HG03432 (cell line): ENCODE data around the gene RPL6.

Source experiments
- ATAC-seq: cut with Tn5 transposase; IDR thresholded peaks from one replicate; pipeline ENCODE4 v1.9.1; 2021; ENCODE audit warnings: mild to moderate bottlenecking, moderate library complexity; ENCODE audit not compliant: unreplicated experiment

The RPL6 gene

GRCh38 chr12:112381406-112381882 lies 28.0 kb downstream of the RPL6 start:
- peak; percentile 64 for ATAC-seq

DNA sequence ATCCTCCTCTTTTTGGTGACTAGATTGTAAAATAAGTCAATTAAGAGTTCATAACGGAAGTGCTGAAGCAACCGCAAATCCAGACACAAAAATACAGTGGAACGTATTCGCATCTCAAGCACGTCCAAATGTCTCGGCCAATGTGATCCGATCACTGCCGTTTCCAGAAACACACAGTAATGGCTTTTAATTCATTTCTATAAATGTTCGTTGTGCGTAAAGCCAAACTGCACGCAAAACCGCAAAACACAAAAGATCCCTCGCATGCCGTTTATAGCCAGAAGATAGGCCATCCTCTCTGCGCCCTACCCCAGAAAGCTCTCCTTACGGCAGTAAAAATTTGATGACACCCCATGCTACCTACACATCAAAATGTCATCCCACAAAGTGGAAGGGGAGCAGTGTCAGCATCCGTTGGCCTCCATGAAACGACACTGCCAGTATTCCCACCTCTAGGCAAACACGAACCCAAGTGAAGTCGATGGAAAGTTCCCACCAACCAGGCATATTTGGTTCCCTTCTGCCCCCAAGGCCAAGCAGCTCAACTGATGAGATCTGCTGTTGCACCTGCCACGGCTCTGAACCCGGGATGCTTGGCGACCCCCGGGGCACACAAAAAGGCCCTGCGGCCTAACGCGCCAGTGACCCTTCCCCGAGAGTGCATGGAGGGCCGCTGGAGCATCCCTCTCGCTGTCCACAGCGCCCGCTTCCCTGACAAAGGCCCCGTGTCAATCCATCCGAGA lies 28.6 kb downstream of the RPL6 start:
- no peak for ATAC-seq

DNA sequence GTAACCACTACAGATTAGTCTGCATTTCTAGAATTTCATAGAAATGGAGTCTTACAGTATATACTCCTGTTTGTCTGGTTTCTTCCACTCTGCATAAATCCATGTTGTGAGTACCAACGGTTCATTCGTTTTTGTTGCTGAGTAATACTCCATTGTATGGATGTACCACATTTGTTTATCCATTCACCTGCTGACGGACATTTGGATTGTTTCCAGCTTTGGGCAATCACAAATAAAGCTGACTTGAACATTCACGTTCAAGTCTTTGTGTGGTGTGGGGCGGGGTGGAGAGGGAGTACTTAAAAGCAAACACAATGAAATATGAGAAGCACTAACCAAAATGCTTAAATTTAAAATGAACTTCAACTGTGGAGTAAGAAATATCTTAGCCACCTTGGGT lies 34.3 kb downstream of the RPL6 start:
- no peak for ATAC-seq

- no peak for ATAC-seq
Measured at GRCh38 chr12:112374166-112374740, 35.2 kb downstream of the RPL6 start.

DNA sequence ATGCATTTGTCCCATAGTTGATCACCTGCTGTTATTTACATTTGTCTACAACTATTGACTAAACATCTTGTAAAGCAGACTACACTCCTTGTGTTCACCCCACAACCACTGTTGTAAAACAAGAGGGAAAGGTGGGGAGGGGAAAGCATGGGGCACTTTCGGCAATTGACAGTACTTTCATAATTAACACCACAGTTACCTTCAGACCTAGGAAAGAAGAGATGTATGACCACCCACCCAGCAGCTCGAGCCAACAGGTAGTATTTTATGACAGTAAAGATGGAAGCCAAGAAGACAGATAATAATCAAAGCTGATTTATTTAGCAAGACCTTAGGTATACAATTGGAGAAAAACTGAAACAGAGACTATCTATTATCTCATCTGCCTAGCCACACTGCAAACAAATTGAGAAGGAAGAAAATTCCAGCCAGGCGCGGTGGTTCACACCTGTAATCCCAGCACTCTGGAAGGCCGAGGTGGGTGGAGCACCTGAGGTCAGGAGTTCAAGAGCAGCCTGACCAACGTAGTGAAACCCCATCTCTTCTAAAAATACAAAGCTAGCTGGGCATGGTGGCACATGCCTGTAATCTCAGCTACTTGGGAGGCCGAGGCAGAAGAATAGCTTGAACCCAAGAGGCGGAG lies 38.4 kb downstream of the RPL6 start:
- no peak for ATAC-seq

GRCh38 chr12:112370199-112370598 lies 39.2 kb downstream of the RPL6 start:
- no peak for ATAC-seq

- ATAC-seq, result no peak
Measured at GRCh38 chr12:112368856-112369255, 40.5 kb downstream of the RPL6 start.

DNA sequence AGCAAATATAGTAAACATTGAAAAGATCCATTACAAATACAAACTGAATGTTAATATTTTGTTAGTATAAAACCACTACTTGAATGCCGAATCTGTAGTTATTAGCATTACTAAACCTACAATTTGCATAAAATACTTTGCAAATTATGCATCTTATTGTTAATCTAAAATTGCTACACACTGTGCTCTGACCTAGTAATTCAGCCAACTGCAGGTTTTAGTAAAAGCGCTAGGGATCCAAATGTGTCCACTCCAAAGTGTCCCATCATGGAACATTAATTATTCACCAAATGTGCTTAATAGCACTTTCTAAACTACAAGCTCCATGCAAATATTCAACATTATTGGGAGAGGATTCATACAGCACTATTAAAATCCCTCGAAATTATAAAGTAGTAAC lies 41.4 kb downstream of the RPL6 start:
- ATAC-seq, result no peak

GRCh38 chr12:112362310-112362709 lies 47.1 kb downstream of the RPL6 start:
- ATAC-seq, result no peak

- ATAC-seq, result no peak
Measured at GRCh38 chr12:112361271-112361670, 48.1 kb downstream of the RPL6 start.

- ATAC-seq, result no peak
Measured at GRCh38 chr12:112359290-112359689, 50.1 kb downstream of the RPL6 start.

GRCh38 chr12:112357214-112357613 lies 52.2 kb downstream of the RPL6 start:
- ATAC-seq, result no peak
